Epidermal melanocyte (primary cell): ENCODE measurements around the gene ITGA3.

Source experiments
- DNase-seq: peaks from one replicate; pipeline ENCODE4 v3.0.0; 2011; ENCODE audit warnings: low spot score; ENCODE audit not compliant: insufficient read length

The ITGA3 gene

GRCh38 chr17:50091918-50092285 is 36.0 kb downstream of the ITGA3 start:
- no peak for DNase-seq

DNA sequence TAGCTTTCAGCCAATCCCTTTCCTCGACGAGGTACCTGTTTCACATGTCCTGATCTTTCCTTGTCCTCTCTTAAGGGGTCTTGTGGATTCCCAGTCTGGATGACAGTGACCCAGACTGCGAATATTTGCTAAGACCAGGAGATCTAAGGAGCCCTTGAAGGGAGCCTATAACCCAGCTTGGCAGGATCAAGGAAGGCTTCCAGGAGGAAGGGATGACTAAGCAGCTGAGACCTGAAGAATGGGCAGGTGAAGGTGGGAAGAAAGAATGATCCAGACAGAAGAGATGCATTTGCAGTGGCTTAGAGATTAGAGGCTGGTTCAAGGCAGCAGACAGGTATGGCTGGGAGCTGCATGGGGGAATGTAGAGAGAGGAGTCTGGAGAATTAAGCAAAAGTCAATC is 37.3 kb downstream of the ITGA3 start:
- DNase-seq: no peak

- no peak for DNase-seq
Measured at GRCh38 chr17:50093807-50094206, 37.9 kb downstream of the ITGA3 start.

DNA sequence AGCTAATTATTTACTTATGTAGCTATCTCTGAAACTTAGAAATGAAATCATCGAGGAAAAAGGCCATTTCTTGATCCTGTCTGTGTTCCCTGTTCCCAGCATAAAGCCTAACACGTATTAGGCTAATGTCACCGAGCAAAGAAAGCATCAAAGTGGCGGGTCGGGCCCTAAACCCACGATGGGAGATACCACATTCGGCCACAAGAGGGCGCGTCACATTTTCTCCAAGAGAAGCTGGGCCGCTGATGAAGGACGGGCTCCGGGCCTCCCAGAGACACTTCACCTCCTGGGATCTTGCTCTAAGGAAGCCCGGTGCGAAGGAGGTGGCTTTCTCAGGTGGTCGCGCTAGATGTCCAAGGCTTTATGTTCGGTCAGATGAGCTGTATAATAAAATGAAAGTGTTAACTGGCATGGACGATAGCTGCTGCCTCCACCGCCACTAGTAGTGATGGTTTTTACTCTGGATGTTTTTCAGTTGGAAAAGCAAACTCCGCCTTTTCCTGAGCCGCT is 38.4 kb downstream of the ITGA3 start:
- peak; percentile 74 for DNase-seq

GRCh38 chr17:50094753-50095619 is 39.1 kb downstream of the ITGA3 start, which contains the start of gene PDK2:
TSS of gene PDK2 (plus strand) at chr17:50095351. CDS start at chr17:50095436, 85 bp downstream.
- DNase-seq: peak; percentile 98

DNA sequence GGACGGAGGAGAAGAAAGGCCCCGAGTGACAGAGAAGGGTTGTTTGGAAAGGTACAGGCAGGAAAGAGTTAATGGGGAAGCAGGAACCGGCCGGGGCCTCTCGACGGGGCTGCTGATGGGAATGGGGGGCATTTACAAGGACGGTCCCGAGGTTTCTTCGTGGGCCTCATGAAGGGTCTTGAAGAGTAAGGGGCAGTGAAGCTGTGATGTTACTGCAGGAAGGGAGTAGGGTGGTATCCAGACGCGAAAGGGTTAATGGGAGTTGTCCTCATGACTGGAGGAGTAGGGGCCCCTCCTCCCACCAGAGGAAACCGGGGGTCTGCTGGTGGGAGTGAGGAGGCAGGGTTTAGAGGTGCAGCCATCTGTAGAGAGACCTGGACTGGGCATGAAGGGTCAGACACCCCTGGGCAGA is 39.7 kb downstream of the ITGA3 start:
- DNase-seq: no peak

- no peak for DNase-seq
Measured at GRCh38 chr17:50096092-50096491, 40.2 kb downstream of the ITGA3 start.

GRCh38 chr17:50096758-50097157 is 40.8 kb downstream of the ITGA3 start:
- no peak for DNase-seq

DNA sequence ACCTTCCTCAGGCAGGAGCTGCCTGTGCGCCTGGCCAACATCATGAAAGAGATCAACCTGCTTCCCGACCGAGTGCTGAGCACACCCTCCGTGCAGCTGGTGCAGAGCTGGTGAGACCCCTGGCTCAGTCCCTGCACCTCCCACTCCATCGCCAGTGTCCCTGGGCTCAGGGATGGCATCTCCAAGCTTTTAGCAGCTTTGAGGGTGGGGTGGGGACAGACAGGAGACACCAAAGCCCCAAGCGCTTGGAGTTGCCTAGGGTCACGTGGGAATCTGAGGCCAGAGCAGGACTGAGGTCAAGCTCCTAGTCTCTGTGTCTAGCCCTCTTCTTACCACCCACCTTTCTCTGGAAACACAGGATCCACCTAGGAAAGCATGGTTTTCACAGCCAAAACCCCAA is 41.5 kb downstream of the ITGA3 start:
- no peak for DNase-seq

- no peak for DNase-seq
Measured at GRCh38 chr17:50097926-50098325, 42.0 kb downstream of the ITGA3 start.

DNA sequence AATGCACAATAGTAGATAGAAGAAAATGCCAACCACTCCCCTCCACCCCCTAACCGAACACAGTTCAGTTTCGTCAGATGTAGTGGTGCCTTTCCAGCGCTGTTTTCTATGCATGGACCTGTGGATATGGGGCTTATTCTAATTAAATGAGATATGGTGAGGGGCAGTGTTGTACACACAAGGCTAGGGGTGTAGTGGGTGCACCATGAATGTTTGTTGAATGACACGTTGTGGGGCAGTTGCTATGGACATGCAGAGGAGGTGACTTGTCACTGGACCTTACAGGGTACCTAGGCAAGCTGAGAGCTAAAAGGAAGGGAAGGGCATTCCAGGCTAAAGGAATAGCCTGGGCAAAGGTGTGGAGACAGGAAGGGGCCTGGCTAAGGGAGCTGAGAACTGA is 42.7 kb downstream of the ITGA3 start:
- no peak for DNase-seq

DNA sequence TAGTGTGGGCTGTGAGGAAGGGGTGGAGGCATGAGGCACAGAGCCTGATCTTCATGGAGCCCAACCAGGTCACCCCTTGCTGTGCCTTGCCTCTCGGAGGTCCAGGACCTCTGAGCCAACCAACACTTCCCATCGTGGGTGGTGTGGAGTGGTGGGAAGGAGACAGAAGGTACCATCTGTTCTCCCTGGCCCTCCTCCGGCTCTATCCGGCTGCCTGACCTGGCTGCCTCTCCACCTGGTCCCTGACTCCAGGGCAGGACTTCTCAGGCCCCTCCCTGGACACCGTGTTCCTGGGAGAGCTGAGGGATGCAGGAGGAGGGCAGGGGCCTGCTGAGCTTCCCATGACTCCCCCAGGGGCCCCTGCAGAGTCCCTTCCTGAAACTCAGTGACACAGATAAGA is 43.1 kb downstream of the ITGA3 start:
- no peak for DNase-seq

DNA sequence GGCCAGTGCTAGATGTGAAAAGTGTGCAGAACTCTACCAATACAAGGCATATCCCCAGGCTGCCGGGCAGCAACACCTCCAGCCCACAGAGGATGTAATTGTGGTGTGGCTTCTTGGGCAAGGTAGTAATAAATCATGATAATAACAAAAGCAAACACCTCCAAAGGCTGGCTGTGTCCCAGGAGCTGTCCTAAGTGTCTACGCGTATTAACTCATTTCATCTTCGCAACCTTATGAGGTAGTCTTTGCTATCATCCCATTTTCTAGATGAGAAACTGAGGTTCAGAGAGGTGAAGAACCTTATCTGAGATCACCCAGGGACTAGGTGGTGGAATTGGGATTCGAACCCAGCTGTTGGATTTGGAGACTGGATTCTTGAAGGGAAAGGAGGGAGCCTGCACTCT is 44.6 kb downstream of the ITGA3 start:
- DNase-seq: no peak

DNA sequence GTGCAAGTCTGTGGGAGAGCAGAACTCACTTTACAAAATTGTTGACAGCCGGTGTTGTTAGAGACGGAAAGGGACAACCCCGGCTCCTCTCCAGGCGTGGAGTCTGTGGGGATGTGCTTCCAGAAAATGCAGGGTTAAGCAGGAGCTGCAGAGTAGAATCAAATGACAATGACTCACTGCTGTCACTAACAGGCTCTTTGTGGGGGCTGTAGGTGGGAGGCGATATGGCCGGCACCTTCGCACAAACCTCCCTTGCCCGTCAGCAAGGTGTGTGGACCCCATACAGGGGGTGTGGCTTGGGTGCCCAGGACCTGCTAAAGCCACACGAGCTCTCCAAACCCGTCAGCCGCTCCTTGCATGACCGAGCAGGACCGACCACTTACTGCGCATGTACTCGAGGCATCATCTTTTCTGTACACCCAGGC is 45.0 kb downstream of the ITGA3 start:
- DNase-seq: no peak

GRCh38 chr17:50101346-50102163 is 45.6 kb downstream of the ITGA3 start:
- peak; percentile 18 for DNase-seq

DNA sequence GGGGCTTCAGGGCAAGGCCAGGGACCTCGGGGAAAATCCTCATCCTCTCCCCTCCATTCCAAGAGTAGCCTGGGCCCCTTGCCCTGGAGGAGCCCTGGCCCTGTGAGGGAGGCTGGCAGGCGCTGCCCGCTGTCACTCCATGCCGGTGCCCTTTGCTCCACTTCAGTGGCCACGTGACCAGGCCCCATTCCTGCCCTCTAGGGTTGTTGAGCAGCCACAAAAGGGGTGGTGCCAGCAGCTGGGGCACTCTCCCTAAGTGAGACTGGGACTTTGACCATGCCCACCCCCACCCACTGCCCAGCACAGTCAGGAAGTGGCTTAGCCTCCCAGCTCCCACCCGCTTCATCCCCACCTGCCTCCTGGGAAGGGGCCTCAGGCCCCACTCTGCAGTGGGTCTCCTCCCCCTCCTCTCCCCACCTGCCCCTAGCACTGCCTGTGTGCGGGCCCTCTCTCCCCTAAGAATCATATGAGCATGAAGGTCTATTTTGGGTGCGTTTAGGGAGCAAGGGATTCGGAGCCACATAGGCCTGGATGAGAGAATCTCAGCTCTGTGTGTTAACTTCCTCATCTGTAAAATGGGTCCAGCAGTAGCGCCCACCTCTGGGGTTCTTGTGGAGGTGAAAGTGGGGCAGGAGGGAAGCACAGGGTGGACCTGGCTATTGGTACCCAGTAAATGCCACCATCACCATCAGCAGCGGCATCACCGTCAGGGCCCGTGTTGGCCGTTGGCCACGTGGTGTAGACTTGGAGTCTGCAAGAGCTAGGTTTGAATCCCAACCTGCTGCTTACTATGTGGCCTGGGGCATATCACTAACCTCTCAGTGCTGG is 46.5 kb downstream of the ITGA3 start:
- DNase-seq: peak; percentile 86

GRCh38 chr17:50103252-50103651 is 47.3 kb downstream of the ITGA3 start:
- DNase-seq: no peak

- DNase-seq: no peak
Measured at GRCh38 chr17:50103941-50104340, 48.0 kb downstream of the ITGA3 start.

- no peak for DNase-seq
Measured at GRCh38 chr17:50105811-50106210, 49.9 kb downstream of the ITGA3 start.

DNA sequence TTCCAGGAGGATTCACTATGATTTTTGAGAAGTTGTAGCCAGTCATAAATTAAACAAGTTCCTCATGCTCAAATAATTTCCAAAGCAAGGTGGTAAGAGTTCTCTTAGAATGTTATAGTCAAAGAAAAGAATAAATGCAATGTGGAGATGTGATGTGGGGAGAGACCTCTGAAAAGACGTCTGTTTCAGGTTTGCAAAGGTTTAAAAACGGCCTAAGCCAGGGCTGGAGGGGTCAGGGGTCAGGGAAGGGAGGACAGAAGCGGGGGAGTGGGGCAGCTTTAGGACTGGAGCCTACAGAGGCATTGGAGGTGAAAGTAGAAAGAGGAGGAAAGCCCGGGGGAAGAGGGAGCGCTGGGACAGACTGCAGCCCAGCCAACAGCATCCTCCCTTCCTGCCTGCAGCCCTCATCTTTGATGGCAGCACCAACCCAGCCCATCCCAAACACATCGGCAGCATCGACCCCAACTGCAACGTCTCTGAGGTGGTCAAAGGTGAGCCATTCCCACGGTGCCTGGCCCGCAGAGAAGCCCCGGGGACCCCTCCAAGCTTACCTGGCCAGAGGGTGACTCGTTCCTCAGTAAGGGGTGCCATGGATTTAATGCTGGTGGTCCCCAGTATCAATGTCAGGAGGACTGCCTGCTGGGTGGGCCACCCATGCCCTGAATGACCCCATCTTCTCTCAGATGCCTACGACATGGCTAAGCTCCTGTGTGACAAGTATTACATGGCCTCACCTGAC is 50.7 kb downstream of the ITGA3 start:
- no peak for DNase-seq
